Ramos (cell line): ENCODE measurements around the gene TERB1.

Experiments used
- in situ Hi-C: fragments of 300-500 bp; cut with MboI; formaldehyde crosslinking; loops from one replicate; pipeline ENCODE4 v1.14.3; 2022; ENCODE audit warnings: low sequenced_read_pairs; ENCODE audit not compliant: unreplicated experiment

TERB1 gene

GRCh38 chr16:66751303-66751991 lies 49.9 kb downstream of the TERB1 start, which contains the start of gene DYNC1LI2:
DYNC1LI2 (minus strand) TSS chr16:66751609; CDS start chr16:66751591, 18 bp downstream.
- in situ Hi-C loops, result no loop called here

DNA sequence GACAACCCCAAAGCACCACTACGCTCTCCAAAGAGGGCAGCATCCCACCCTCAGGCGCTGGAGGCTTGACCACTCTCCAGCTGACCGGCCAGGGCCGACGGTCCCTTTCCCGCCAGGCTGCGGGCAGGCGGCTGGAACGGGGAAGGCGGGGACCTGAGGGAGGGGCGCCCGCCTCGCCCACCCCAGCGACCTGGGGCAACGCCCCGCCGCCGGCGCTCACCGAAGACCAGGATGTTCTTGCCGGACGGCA lies 50.4 kb downstream of the TERB1 start:
- in situ Hi-C loops, result no loop called here

- in situ Hi-C loops, result no loop called here
These were observed 50.9 kb downstream of the TERB1 start for GRCh38 chr16:66750279-66751052.

DNA sequence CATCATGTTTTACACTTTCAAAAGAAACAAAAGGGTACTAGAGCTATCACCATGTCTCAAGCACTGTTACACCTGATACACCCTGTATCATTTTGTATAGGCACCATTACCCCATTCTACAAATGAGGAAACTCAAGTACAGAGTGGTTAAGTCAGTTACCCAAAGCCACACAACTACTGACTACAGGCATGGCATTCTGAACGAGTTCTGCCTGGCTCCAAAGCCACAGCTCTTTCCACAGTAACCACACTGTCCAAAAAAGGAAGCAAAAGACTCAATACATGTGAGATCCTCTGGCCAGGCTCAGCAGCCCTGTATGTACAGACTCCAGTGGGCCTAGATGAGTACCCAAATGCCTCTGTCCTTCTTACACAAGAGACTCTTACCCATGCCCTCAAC lies 54.7 kb downstream of the TERB1 start:
- in situ Hi-C loops, result loop anchor here (25.0 kb wide), 1 partner anchor 334 kb away; no protein-coding TSS in a partner anchor

- in situ Hi-C loops, result loop anchor here (25.0 kb wide), 1 partner anchor 334 kb away; no protein-coding TSS in a partner anchor
These were observed 55.3 kb downstream of the TERB1 start for GRCh38 chr16:66746048-66746447.

DNA sequence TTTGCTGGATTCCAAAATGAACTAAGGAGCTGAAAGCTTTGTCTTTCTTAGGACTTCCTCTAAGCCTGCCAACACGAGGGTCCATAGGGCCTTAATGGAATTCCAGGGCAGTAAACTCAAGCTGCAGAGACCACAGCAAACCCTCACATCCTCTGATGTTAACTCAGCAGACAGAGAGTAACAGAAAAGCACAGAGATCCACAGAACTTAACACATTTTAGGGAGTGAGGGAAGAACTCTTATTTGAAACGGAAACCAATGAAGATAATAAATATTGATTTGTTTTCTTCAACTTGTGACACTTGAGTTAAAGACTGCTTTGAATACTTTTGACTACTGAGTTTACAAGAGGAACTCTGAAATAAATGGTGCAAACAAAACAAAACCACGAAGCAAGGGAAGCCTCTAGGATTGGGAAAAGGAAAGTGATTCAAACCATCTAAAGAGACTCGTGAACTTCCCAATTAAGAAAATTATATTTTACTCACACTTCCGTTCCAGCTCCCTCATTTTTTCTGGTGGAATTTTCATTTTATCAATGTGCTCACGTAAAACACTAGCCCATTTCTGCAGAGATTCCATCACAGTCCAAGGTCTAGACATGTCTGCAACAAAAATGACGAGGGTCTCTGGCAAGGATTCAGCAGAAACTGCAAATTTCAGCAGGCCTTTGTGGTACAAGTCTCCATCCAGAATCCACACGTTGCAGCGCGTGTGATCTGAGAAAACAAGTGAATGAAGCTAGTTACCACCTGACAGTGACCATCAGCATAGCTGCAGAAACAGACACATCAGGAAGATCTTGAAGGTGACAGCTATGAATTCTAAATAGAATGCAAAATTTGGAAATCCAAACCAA lies 59.2 kb downstream of the TERB1 start:
- in situ Hi-C loops, result loop anchor here (25.0 kb wide), 1 partner anchor 330 kb away; no protein-coding TSS in a partner anchor

GRCh38 chr16:66741169-66741900 lies 60.0 kb downstream of the TERB1 start:
- in situ Hi-C loops, result loop anchor here (25.0 kb wide), 1 partner anchor 329 kb away; no protein-coding TSS in a partner anchor

DNA sequence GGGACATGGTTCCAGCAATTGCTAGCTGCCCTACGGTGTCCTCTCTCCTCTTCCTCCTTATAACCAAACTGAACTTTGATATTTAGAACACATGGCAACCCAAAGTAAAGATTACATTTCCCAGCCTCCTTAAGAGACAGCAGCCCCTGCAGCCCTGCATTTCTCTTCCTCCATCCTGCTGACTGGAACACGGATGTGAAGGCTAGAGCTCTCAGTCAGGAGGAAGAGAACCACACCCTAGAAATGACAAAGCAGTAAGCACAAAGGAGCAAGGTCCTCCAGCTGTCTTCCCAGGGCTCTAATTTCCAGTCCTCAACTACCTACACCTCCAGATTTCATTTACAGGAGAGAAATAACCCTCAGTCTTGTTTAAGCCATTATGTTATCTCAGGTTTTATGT lies 60.9 kb downstream of the TERB1 start:
- in situ Hi-C loops, result loop anchor here (25.0 kb wide), 1 partner anchor 328 kb away; no protein-coding TSS in a partner anchor

- in situ Hi-C loops, result loop anchor here (25.0 kb wide), 1 partner anchor 328 kb away; no protein-coding TSS in a partner anchor
These were observed 61.4 kb downstream of the TERB1 start for GRCh38 chr16:66740010-66740409.

- in situ Hi-C loops, result loop anchor here (25.0 kb wide), 1 partner anchor 324 kb away; no protein-coding TSS in a partner anchor
These were observed 65.5 kb downstream of the TERB1 start for GRCh38 chr16:66735891-66736290.

- in situ Hi-C loops, result loop anchor here (25.0 kb wide), 1 partner anchor 319 kb away; no protein-coding TSS in a partner anchor
These were observed 70.3 kb downstream of the TERB1 start for GRCh38 chr16:66731101-66731500.

DNA sequence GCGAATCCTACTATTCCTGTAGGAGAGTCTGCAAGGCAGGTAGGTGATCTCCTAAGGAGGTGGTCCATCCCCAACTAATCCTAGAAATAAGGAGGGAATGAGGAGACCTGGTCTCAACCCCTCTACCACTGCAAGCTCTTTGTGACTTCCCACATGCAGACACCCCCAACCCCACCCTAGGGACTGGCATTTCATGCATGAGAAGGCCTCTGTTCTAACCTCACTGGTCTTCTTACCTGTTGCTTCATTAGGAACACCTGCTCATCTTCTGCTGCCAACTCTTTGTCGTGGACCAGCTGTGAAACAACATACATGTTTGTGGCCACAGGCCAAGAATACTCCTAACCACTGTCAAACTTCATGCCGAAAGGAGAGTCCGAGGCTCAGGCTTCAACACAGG lies 72.6 kb downstream of the TERB1 start:
- in situ Hi-C loops, result loop anchor here (10.0 to 25.0 kb wide), 2 partner anchors 146 to 317 kb away; no protein-coding TSS in a partner anchor

DNA sequence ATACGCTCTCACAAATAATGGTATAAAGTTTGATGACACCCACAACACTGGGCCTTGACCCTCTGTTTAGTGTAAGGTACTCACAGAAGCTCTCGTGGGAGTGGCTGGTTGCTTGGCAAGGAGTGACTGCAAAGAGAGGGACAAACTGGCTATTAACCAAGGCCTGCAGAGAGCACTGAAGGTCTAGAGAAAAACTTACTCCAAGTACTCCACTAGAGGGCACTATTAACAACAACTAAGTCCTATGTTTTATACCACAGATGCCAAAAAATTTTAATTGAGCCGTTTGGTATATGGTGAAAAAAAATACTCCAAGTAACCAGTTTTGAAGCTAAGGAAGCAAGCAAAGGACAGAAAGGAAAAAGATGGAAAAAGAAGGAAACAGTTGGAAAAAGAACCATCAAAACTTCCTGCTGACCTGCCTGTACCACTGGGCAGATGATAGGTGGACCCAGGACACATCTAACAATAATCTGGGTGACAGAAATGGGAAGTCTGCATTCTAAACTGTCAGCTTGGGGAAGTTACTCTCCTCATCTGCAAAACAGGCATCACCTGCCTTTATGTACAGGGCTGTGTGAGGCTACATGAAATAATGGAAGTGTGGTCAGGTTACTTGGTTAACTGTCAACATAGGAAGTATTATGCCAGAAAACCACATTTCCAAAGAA lies 73.1 kb downstream of the TERB1 start:
- in situ Hi-C loops, result loop anchor here (10.0 to 25.0 kb wide), 2 partner anchors 147 to 316 kb away; no protein-coding TSS in a partner anchor

DNA sequence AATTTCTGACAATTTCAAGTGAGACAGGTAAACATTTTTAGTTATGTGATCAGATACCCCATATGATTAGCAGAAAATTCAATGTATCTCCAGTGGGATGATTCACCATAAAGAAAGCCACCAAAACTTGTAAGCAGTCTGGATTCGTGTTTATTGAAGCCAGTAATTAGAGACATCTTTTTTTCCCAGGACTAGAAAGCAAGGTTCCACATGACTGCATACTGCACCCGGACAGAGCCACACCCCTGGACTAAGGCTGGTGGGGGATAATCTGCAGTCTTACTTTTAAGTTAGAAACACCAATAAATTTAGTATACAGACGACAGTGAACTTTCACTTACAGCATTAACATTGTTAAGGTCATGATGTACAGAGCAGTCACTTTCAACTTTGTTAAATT lies 80.6 kb downstream of the TERB1 start:
- in situ Hi-C loops, result loop anchor here (10.0 kb wide), 1 partner anchor 154 kb away; no protein-coding TSS in a partner anchor

- in situ Hi-C loops, result no loop called here
These were observed 82.1 kb downstream of the TERB1 start for GRCh38 chr16:66719246-66719645.

- in situ Hi-C loops, result no loop called here
These were observed 83.6 kb downstream of the TERB1 start for GRCh38 chr16:66717776-66718175.

GRCh38 chr16:66717112-66717675 lies 84.2 kb downstream of the TERB1 start:
- in situ Hi-C loops, result no loop called here

- in situ Hi-C loops, result no loop called here
These were observed 86.6 kb downstream of the TERB1 start for GRCh38 chr16:66714654-66715307.
